Right renal pelvis (tissue), 4 donors: ENCODE data around the gene EP300. TPM values are rescaled to one million over a fixed set of nuclear protein-coding genes. Genes with fewer than 3 reads are reported as not detected.
"Not testable (repeated sequence)": the region's sequence is repeated elsewhere in the genome, so short reads cannot be mapped to it uniquely, and the experiment has no call there.

Experiments
- DNase-seq, 4 donors: peaks; one replicate each; pipeline ENCODE4 v3.0.0-alpha.2; 2013; ENCODE audit warnings: low read depth in 4 of 4, low spot score in 3 of 4, missing footprints in 1 of 4
- polyA plus RNA-seq, 4 donors: library from polyadenylated mRNA; unstranded; fragments of 120-200 nt; gene quantifications; one replicate each; pipeline ENCODE4 v1.2.1, GENCODE V29; 2013; ENCODE audit not compliant: insufficient read length in 4 of 4

The EP300 gene
- 10 to 100 TPM; 54.5 to 68.9 (median 60.5) TPM for polyA plus RNA-seq

DNA sequence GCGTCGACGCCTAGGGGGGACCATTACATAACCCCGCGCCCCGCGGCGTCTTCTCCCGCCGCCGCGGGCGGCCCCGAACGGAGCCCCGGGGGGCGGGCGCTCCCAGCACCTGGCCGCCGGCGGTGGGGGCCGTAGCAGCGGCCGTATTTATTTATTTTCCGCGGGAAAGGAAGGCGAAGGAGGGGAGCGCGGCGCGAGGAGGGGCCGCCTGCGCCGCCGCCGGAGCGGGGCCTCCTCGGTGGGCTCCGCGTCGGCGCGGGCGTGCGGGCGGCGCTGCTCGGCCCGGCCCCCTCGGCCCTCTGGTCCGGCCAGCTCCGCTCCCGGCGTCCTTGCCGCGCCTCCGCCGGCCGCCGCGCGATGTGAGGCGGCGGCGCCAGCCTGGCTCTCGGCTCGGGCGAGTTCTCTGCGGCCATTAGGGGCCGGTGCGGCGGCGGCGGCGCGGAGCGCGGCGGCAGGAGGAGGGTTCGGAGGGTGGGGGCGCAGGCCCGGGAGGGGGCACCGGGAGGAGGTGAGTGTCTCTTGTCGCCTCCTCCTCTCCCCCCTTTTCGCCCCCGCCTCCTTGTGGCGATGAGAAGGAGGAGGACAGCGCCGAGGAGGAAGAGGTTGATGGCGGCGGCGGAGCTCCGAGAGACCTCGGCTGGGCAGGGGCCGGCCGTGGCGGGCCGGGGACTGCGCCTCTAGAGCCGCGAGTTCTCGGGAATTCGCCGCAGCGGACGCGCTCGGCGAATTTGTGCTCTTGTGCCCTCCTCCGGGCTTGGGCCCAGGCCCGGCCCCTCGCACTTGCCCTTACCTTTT, at the start of gene EP300:
Gene EP300 (plus strand): TSS at position 570 of the 795 bp plus-strand sequence. CDS start 413 bp downstream, outside the sequence.
- DNase-seq, result peak in 2 of 4 donors; percentile 60 to 71

- no peak for DNase-seq
Measured at GRCh38 chr22:41043722-41044121, 48.7 kb upstream of the EP300 start.

DNA sequence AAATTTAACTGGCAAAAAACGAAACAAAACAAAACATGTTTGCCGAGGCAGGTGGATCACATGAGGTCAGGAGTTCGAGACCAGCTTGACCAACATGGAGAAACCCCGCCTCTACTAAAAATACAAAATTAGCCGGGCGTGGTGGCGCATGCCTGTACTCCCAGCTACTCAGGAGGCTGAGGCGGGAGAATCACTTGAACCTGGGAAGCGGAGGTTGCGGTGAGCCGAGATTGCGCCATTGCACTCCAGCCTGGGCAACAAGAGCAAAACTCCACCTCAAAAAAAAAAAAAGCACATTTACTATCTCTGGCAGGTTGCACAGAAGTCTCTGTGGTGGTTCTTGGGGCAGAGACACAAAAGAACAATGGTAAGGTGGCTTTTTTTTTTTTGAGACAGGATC, 46.8 kb upstream of the EP300 start:
- not testable (repeated sequence) for DNase-seq

DNA sequence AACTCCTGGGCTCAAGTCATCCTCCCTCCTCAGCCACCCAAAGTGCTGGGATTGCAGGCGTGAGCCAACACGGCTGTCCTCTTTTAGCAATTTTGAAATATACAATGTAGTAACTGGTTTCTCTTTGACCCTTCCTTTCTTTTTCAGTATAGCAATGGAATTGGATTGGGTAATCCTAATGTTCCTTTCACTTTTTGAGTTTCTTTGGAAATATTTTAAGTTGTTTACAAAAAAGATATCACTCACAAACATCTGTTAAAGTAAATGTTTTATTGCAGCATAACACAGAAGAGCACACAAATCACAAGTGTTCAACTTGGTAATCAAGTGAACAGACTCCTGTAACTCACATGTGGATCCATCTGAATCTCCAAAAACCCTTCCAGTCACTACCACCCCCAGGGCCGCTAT, 44.6 kb upstream of the EP300 start:
- no peak for DNase-seq

- not testable (repeated sequence) for DNase-seq
Measured at GRCh38 chr22:41048345-41048744, 44.0 kb upstream of the EP300 start.

DNA sequence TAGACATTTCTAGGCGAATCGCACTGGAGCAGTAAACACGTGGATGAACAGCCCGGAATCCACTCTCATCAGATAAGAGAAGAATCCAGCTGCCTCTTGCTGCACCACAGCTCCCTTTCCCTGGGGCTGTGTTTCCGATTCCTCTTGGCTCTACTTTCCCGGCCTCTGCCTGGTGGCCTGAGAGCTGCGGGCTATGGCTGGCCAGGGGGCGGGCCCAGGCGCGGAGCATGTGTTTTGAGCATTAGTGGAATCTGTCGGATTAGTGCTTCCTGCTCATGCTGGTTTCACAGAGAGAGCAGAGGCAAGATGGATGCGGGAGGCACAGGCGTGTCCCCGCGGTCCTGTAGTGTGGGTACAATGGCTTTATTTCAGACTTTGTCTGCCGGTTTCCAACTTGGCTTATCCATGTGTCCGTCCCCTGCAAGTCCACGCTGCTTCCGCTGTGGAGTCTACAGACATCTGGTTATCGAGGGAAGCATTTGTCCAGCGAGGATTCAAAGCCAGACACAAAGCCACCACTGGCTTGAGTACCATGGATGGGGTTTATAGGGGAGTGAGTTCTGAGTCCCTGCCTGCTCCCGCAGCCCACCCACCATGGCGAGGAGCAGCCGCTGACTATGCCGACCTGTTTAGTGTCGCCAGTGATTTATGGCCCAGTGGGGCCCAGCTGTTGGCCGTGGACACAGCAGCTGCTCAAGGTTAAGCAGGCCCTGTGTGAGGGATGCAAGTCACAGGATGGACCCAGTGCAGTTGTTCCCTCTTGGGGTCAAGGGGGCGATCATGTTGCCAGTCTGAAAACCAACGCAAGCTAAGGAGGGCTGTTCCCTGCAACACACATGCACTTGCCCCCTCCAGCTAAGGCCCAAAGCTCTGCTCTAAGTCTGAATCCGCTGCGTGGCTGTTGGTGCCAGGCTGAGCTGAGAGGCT, 43.3 kb upstream of the EP300 start:
- peak; percentile 39 to 67 (median 48) for DNase-seq

- not testable (repeated sequence) for DNase-seq
Measured at GRCh38 chr22:41049795-41050194, 42.6 kb upstream of the EP300 start.

DNA sequence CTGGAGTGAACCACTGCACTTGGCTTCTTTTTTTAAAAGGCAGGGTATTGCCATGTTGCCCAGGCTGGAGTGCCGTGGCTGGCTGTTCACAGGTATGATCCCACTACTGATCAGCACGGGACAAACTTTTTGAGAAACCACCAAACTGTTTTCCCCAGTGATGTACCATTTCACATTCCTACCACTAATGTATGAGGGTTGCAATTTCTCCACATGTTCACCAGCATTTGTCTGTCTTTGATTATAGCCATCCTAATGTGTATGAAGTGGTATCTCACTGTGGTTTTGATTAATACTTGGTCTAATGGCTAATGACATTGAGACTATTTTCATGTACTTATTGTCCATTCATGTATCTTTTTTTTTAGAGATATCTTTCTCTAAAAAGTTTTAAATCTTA, 41.5 kb upstream of the EP300 start:
- no peak for DNase-seq

DNA sequence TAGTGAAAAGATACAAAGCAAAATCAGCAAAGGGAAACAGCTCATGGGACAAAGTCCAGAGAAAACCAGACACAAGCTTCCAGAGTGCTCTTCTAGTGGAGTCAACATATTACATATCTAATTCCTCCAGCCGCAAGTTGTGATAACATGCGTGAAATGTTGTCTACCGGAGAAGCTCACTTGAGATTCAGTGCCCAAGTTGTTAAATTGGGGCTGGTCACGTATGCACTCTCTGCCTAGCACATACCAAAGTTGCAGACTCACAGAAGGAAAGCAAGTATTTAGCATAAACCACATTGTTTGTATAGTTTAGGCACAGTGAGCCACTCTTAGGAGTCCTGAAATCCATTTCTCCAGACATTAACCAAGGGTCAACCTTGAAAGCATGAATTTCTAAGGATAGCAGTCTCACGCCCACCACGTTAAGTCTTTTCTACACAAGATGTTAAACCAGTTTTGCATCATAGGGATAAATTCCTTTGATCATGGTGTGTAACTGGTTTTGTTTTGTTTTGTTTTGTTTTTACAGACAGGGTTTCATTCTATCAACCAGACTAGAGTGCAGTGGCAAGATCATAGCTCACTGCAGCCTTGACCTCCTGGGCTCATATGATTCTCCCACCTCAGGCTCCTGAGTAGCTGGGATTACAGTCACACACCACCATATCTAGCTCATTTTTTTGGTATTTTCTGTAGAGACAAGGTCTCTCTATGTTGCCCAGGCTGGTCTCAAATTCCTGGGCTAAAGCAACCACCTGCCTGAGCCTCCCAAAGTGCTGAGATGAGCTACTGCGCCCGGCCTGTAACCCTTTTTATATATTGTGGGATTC, 39.5 kb upstream of the EP300 start:
- peak in 2 of 4 donors; percentile 8 to 12 for DNase-seq

DNA sequence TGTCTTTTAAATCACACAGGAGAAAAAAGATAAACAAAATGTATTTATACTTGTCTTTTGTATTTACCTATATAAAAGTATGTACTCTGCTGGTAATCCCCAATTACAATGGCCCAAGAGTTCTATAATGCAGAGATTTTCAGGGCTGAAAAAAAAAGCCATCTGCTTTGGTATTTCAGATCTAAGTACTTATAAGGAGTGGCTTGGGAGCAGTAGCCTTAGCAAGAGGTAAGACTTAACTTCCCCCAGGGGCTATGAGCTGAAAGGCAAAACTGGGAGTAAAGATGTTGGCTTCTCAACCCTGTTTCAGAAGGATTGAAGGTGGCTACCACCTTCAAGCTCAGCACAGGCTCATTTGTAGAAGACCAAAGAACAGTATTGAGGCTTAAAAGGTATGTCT, 35.3 kb upstream of the EP300 start:
- no peak for DNase-seq

- no peak for DNase-seq
Measured at GRCh38 chr22:41062146-41062545, 30.2 kb upstream of the EP300 start.

GRCh38 chr22:41064326-41064725, 28.1 kb upstream of the EP300 start:
- DNase-seq, result not testable (repeated sequence)

DNA sequence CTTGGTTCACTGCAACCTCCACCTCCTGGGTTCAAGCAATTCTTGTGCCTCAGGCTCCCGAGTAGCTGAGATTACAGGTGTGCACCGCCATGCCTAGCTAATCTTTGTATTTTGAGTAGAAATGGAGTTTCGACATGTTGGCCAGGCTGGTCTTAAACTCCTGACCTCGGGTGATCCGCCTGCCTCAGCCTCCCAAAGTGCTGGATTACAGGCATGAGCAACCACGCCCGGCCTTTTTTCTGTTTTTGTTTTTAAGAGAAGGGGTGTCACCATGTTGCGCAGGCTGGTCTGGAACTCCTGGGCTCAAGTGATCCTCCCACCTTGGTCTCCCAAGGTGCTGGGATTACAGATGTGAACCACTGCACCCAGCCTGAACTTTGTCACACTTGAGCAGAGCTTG, 26.1 kb upstream of the EP300 start:
- not testable (repeated sequence) for DNase-seq

- DNase-seq, result not testable (repeated sequence)
Measured at GRCh38 chr22:41067968-41068367, 24.4 kb upstream of the EP300 start.

- DNase-seq, result no peak
Measured at GRCh38 chr22:41070665-41071331, 21.6 kb upstream of the EP300 start.

- no peak for DNase-seq
Measured at GRCh38 chr22:41074061-41074460, 18.3 kb upstream of the EP300 start.

GRCh38 chr22:41074466-41074865, 17.9 kb upstream of the EP300 start:
- DNase-seq, result no peak

DNA sequence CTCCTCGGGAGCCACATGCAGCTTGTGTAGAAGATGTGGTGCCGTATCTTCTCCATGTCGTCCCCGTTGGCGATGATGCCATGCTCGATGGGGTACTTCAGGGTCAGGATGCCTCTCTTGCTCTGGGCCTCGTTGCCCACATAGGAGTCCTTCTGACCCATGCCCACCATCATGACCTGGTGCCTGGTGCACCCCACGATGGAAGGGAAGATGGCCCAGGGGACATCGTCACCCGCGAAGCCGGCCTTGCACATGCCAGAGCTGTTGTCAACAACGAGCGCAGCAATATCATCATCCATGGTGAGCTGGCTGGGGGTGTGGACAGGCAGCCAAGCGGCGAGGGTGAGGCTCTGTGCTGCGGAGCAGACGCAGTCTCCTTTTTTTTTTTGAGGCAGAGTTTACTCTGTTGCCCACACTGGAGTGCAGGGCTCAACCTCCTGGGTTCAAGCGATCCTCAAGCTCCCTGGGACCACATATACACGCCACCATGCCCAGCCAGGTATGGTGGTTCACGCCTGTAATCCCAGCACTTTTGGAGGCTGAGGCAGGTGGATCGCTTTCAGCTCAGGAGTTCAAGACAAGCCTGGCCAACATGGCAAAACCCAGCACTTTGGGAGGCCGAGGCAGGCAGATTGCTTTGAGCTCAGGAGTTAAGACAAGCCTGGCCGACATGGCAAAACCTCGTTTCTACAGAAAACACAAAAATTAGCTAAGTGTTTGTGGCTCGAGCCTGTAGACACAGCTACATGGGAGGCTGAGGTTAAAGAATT, 17.3 kb upstream of the EP300 start:
- no peak for DNase-seq

GRCh38 chr22:41075946-41076345, 16.4 kb upstream of the EP300 start:
- DNase-seq, result no peak
